NCI-H187 treated with DMSO at 0.1 percent for 48 hours (cell line): Measurements from ENCODE around the gene MEAK7.

ENCODE experiments used
- DNase-seq: peaks from one replicate; lab custom pipeline; 2025; lab: John Stamatoyannopoulos, UW

Gene MEAK7, protein sequence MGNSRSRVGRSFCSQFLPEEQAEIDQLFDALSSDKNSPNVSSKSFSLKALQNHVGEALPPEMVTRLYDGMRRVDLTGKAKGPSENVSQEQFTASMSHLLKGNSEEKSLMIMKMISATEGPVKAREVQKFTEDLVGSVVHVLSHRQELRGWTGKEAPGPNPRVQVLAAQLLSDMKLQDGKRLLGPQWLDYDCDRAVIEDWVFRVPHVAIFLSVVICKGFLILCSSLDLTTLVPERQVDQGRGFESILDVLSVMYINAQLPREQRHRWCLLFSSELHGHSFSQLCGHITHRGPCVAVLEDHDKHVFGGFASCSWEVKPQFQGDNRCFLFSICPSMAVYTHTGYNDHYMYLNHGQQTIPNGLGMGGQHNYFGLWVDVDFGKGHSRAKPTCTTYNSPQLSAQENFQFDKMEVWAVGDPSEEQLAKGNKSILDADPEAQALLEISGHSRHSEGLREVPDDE

DNA sequence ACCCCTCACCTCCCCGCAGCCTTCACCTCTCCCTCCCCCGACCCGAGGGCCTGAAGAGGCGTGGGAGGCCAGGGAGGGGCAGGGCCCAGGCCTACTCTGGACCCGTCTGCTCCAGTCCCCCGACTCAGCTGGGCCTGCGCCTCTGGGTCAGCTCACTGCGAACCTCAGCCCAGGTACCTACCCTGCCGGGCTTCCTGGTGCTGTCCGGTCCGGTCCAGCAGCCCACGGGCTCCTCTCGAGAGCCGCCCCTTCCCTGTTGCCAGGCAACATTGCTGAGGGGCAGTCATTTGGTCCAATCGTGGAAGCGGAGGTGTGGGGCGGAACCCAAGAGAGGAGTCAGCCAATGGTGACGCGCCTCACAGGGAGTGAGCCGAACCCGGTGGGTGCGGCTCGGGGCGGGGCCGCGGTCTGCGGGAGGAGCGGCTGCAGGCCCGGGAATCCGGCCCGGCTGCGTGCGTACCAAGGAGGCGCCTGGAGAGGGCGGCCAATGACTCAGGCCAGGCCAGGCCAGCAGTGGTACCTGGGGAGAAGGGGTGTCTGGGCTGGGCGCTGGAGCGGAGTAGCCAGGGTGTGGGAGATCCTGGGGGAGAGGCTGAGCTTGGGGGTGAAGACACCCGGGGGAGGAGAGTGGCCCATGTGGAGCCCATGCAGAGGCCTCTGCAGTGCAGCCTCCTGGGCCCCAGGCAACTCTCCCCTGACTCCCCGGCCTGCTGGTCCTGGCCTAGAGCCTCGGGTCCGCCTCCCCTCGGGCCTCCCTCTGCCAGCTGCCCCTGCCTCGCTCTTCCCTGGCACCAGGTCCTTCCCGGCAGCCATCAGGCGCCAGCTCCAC lies at the start of gene MEAK7:
TSS of gene MEAK7 (minus strand) at position 240 of the 829 bp plus-strand sequence. CDS start 6,573 bp downstream, outside the sequence.
- peak; percentile 32 for DNase-seq

DNA sequence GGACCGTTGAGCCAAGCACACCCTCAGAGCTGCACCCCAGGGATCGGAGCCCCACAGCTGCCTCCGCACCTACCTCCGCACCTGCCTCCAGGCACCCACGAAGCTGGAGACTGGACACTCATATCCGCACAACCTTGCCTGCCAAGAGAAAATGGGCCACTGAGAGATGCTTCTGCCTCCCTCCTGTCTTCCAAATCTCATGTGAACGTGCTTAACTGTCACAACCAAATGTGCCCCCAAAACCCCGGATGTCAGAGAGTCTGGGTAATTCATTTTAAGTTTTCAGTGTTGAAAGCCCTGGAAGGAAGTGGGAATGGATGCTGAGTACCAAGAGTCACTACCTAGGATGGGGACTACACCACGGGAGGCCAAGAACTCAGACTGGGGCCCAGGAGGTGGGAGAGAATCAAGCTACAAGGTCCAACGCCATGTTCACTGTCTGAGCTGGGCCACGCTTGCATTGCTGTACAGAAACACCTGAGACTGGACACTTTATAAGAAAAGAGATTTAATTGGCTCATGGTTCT lies 49.5 kb upstream of the MEAK7 start:
- DNase-seq, result no peak

DNA sequence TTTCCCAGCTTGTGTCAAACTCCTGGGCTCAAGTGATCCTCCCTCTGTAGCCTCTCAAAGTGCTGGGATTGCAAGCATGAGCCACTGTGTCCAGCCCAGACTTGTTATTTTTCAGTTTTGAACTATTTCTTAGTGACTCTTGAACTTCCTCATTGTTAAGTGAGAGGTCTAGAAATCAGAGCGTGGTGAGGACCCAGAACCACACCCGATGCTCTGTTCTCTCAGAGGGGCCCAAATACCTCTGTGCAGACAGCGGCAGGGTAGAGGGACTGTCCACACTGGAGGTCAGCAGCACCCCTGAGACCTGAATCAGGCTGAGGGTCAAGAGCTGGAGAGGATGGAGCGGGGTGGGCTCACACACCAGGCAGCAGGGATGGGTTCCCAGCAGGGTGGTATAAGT lies 47.7 kb upstream of the MEAK7 start:
- no peak for DNase-seq

DNA sequence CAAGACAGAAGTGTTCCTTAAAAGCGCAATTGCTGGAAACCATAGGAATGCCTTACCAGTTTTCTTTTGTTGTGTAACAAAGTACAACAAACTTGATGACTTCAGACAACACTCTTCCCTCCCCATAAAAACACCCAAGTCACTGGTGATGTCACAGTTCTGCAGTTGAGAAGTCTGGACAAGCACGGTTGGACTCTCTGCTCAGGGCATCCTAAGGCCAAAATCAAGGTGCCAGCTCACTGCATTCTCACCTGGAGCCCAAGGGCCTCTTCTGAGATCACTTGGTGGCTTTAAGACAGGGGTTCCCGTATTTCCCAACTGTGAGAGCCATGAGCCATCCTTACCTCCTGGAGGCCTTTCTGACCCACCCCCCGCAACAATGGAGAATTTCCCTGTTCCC lies 45.6 kb upstream of the MEAK7 start:
- DNase-seq, result no peak

DNA sequence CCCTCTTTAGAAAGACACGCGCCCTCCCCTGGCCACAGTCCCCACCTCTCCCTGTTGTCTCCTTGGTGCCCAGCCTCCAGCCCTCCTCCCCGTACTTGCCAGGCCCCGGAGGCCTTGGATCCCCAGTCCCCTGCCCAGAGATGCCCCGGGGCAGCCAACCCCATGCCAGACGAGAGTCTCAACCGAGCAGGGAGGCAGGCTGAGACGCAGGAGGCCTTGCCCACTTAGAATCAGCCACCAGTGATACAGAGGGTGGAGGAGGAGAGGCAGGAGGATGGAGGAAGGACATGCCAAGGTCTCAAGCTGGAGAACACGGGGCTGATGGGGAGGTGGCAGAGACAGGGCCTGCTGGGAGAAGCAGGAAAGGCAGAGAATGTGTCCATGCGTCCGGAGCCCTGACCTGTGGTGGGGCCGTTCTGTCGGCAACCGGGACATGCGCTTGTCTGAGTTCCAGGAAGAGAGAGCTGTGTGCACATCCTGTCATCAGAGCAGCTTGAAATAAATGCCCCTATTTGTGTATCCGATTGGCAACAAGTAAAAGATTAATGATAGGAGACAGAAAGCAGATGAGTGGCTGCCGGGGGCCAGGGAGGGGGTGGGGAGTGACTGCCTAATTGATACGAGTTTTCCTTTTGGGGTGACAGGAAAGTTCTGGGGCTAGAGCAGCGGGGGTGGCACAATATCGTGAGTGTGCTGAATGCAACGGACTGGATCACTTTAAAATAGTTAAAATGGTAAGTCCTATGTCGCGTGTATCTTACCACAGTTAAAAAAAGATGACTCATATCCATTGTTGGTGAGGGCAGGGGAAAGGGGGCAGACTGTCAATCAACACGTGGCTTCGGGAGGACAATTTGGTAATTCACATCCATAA lies 44.7 kb upstream of the MEAK7 start:
- DNase-seq, result no peak

DNA sequence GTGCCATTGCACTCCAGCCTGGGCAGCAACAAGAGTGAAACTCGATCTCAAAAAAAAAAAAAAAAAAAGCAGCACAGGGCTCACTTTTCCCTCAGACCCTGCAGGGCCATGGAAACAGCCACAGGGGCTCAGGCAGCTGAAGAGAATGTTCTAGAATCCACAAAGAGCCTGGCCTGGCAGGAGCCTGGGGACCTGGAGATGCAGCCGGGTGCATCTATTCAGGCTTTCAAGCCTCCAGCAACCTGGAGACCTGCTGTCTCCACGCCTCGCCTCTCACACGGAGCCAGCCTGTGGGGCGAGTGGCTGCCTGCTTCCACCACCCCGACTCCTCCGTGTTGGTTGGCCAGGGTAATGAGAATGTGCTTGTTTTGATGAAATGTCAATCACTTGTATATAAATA lies 44.0 kb upstream of the MEAK7 start:
- no peak for DNase-seq

DNA sequence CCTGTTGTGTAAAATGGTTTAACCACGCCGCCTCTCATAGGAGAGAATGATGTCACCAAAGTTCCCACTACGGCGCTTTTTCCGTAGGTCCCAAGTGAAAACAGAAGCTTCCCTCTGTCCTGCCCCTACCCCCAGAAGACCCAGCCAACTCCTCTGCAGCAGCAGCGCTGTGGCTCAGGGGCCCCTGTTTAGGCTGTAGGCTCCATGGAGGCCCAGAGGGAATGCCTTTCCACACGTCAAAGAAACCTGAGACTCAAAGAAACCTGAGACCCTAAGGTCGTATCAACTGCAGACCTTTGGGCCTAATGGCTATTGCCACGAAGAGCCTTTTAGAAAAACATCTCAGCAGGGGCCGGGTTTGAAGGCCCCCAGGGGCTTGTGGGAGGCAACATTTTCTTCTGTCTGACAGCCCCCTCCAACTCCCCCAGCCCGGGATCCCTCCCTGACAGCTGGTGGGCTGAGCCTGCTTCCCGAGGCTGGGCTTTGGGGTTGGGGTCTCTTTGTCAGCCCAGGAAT lies 43.1 kb upstream of the MEAK7 start:
- no peak for DNase-seq

DNA sequence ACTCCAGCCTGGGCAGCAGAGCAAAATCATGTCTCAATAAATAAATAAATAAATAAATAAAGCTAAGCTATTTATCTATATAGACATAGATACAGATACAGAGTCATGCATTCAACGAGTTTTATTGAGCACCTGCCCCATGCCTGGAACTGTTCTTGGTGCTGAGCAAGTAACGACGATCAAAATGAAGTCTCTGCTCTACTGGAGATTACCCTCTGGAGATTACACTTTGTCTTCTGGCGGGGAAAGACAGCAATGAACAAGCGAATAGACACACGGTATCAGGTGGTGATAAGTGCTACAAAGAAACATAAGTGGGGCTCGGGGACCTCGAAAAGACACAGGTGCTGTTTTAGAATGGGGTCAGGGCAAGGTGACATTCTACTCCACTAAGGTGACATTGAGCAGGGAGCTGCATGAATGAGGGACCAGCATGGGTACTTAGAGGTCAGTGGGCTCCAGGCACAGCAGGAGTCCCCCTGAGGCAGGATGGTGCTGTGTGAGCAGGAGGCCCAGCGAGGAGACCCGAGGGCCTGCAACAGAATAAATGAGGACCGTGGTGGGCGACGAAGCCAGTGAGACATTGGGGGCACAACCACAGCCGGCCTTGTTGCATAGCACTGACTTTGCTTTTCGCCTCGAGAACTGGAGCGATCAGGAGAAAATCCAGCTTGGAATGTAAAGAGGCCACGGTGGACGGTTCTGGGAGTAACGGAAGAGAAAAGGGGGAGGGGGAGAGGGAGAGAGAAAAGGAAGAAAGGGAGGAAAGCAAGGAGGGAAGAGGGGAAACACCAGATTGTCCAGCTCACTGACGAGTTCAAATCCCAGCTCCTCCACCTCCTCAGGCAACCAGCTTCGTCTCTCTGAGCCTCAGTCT lies 42.4 kb upstream of the MEAK7 start:
- no peak for DNase-seq

DNA sequence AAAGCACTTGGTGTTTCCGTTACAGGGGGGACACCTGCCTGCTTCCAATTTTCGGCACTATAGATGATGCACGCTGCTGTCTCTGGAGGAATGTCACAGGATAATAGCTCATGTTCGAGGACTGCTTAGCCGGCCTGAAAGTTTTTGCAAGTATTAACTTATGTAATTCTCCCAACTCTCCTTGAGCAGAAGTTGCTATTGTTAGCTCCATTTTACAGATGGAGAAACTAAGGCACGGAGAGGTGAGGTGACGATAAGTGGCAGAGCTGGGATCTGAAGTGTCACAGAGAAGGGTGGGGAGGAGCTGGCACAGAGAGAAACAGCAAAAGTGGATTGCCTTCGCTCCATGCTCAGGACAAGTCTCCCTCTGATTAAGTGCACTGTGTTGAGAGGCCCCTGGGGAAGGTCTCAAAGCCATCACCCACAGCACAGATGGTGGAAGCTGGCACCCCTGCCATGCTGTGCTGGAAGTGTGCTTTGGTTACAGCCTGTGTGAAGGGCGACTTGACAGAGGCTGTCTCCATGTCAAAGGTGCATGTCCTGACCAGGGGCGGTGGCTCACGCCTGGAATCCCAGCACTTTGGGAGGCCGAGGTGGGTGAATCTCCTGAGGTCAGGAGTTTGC lies 40.8 kb upstream of the MEAK7 start:
- DNase-seq, result no peak

DNA sequence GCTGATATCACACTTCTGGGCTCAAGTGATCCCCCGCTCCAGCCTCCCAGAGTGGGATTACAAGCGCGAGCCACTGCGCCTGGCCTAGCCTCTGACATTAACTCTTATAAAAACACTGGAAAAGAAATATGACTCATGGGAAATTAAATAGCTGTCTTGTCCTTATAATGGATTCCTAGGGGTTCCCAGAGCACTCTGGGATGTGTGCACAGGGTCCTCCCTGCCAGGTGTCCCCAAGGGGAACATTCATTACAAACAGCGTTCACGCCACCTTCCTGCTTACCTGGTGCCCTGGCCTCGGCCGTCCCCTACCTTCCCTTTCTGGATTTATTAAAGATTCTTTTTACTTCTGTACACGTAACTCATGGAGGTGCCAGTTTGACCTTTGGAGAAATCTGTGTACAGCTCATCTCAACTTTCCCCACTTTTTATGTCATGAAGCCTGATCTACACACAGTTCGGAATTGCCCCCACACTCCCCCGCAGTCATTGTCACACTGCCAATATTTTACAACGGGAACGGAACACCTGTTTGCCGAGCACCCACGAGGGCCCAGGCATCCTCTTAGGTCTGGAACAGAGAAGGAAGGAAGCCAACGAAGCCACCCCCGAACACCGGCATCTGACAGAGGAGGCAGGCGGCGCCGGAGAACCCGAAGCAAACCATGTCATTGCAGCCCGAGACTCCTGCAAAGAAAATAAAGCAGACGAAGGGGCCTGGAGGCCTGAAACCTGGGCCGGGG lies 39.7 kb upstream of the MEAK7 start:
- no peak for DNase-seq

DNA sequence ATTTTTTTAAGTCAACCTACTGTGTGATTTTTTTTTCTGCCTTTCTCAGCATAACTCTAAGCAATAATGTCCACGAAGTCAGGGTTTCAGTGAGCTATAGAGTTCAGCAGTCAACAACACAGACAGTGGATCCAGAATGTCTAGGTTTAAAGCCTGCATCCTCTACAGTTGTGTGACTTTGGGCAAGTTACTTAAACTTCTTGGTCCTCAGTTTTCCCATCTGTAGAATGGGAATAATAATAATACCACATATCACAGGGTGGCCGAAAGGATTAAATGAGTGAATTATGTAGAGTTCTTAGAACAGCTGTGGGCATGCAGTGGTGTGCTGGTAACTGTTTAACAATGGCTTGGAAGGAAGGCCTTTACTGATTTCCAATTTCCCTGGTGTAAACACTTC lies 38.8 kb upstream of the MEAK7 start:
- no peak for DNase-seq

DNA sequence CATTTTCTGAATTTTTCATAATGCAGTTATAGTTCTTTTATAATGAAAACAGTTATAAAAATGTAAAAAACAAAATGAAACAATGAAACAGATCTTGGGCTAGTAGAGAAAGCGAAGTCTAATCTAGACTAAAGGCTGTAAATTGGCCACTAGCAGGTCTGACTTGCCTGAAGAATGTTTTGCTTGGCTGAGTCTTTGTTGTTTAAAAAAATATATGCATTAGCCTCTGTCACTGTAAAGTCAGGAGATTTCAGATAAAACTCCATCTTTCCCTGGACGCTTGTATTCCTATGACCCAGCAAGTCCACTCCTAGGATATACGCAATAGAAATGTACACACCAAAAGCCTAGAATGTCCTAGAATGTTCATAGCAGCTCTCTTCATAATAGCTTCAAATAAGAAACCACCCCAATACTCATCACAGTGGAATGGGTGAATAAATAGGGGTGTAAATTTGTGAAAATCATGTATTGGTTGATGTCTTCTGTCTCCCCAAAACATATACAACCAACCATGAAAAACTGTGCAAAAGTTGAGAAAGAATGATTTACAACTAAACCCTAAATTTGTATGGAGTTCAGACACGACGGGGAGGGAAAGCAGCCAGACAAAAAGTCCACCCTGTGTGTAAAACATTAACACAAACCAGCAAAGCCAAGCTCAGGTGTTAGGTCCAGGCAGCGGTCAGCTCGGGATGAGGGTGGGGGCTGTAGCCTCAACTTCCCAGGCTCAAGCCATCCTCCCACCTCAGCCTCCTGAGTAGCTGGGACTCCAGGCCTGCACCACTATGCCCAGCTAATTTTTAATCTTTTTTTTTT lies 37.7 kb upstream of the MEAK7 start:
- no peak for DNase-seq

DNA sequence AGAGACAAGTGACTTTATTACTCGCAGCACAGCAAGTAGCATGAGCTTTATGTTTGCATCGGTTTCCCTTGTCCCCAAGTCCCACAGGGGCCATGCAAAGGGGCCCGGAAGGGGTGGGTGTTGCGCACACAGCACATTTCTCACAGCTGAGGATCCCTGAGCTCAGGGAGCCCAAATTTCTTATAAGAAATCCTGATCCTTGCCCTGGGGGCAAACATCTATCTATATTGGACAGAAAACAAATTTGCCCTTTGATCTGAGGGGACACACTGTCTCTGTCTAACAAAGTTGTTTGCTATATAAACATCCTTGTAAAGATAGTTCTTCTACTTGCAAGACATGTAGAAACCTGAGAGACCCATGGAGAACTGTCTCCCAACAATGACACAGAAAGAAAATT lies 35.7 kb upstream of the MEAK7 start:
- no peak for DNase-seq

DNA sequence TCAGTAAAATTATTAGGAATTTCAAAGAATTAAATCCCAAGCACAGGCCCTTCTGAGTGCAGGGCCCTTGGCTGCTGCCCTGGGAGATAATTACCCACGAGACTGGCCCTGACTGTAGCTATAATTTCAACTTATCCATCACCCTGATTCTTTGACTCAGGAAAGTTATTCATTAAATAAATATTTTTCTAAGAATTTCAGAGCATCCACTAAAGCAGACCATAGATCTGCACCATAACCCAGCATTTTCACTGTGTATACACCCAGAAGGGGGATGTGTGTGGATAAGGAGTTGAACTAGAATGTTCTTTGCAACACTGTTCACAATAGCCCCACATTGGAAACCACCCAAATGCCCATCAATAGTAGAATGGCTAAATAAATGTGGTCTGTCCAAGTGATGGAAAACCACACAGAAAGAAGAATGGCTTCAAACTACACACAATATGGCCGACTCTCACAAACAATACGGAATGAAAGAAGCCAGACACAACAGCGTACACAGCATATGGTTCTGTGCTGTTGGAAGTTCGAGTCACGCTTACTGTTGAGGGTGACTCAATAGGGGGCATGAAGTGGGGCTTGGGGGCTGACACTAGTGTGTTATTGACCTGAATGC lies 33.9 kb upstream of the MEAK7 start:
- DNase-seq, result no peak

DNA sequence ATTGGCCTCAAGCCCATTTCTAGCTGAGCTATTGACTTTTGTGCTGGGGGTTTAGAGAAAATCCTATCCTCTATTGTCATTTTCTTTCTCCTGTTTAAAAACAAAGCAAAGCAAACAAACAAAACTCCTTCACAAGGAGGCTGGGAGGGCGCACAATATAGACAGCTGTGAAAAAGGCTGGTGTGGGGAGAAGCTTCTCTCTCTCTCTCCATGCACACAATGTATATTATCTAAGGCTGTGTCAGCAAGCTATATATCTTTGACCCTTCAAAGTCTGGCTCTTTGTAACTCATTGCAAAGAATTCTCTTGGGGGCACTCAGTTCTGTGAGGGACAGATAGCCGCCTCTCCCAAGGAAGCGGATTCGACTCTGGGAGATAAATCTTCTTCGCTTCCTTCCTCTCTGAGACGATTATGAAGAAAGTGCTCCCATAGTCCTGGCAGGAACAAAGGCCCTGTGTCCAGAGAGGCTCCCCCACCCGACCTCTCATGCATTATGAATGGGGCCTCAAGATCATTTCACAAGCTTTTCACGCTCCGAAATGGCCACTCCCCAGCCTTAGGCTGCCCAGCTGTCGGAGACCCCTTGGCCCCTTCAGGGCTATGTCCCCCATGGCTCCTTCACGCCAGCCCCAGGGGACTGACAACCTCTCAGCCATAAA lies 33.2 kb upstream of the MEAK7 start:
- no peak for DNase-seq

DNA sequence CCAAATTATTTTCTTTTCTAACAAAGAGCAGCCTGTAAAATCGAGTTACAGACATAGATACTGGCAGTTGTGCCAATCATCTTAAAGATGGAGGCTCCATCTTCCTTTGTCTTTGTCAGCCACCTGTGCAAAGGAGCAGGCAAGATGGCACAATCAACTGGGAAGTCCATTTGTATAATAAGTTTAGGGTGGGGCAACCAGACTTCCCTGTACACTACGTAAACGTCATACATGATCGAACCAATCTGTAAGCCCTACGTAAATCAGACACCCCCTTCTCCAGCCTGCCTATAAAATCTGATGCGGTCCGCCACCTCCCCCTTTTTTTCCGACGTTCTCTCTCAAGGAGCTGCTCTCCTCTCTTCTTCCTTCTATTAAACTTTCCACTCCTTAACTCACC lies 31.4 kb upstream of the MEAK7 start:
- DNase-seq, result no peak

DNA sequence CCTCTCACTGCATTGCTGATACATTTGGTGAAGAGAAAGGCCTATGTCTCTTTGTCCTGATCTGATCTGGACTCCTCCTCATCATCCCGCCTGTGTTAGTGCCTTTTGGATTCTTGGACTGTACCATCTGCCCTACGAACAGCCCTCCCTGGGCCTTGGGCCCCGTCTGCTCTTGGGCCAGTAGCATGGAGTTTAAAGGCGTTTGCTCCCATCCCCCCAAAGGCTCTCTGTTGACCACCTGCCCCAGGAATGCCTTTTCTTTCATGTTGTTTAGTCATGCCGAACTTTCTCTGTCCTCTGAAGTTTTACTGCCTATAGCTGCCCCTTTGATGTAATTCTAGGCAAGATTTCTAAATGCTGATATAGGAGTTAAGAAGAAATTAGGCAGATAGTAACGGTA lies 30.9 kb upstream of the MEAK7 start:
- no peak for DNase-seq

DNA sequence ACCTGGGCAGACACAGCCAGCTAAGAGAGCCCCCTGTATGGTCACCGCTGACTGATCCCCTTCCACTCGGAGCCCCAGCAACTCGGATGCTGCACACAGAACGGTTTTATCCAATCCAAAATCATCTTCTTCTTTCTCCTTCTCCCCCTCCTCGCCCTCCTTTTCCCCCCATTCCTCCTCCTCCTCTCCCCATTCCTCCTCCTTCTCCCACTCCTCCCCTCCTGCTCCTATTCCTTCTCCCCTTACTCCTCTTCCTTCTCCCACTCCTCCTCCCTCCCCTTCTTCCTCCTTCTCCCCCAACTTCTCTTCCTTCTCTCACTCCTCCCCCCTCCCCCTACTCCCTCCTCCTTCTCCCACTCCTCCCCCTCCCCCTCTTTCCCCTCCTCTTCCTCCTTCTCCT lies 30.4 kb upstream of the MEAK7 start:
- no peak for DNase-seq
